H1 (cell line): ENCODE measurements around the gene OTOL1. TPM values are rescaled to one million over a fixed set of nuclear protein-coding genes. Genes with fewer than 3 reads are reported as not detected.

ENCODE experiments used
- CTCF ChIA-PET: fragments of 300-600 bp; sonication (Branson Sonifier 250); formaldehyde crosslinking; loops from one replicate; lab custom pipeline; 2021; ENCODE audit not compliant: partially characterized antibody; lab: Charles Lee
- POLR2A ChIA-PET: fragments of 300-600 bp; sonication (Branson Sonifier 250); formaldehyde crosslinking; loops from one replicate; lab custom pipeline; 2021; ENCODE audit warnings: inconsistent platforms; ENCODE audit not compliant: partially characterized antibody; lab: Charles Lee
- DNase-seq, 2 experiments: peaks; one replicate each; pipeline versions ENCODE4 v3.0.0 to v3.0.0-alpha.2; 2010 to 2022; ENCODE audit warnings: low spot score in 2 of 2, low read depth in 1 of 2, mixed read lengths in 1 of 2
- FAIRE-seq: peaks from 2 replicates; lab custom pipeline; 2011; peaks lifted over from hg19 to GRCh38; lab: Jason Lieb, UNC
- H2AFZ ChIP-seq: 2 replicates; pipeline ENCODE4 v1.8.1; 2012; ENCODE audit warnings: low read length, inconsistent platforms
- H2AK5ac ChIP-seq: 2 replicates; pipeline ENCODE4 v1.6.1; 2013; ENCODE audit warnings: low read depth, low read length
- H2BK120ac ChIP-seq: replicated peaks from 2 replicates; pipeline ENCODE3; 2013; ENCODE audit warnings: low read depth, low read length, inconsistent platforms
- H2BK12ac ChIP-seq: 2 replicates; pipeline ENCODE4 v1.6.1; 2013; ENCODE audit warnings: low read depth, low read length
- H2BK15ac ChIP-seq: 2 replicates; pipeline ENCODE4 v1.6.1; 2013; ENCODE audit warnings: low read length
- H2BK20ac ChIP-seq: 2 replicates; pipeline ENCODE4 v1.6.1; 2013; ENCODE audit warnings: low read length
- H2BK5ac ChIP-seq: 2 replicates; pipeline ENCODE4 v1.6.1; 2013; ENCODE audit warnings: low read depth, low read length
- H3K14ac ChIP-seq: 2 replicates; pipeline ENCODE4 v1.6.1; 2013; ENCODE audit warnings: inconsistent platforms; ENCODE audit not compliant: insufficient read length
- H3K18ac ChIP-seq: 2 replicates; pipeline ENCODE4 v1.6.1; 2013; ENCODE audit warnings: low read length; ENCODE audit errors: extremely low read depth
- H3K23ac ChIP-seq: 2 replicates; pipeline ENCODE4 v1.6.1; 2013; ENCODE audit warnings: inconsistent platforms; ENCODE audit not compliant: insufficient read length
- H3K23me2 ChIP-seq: 2 replicates; pipeline ENCODE4 v1.6.1; 2013; ENCODE audit warnings: low read depth, low read length
- H3K27ac ChIP-seq: 2 replicates; pipeline ENCODE4 v1.6.1; 2011; ENCODE audit warnings: low read depth, low read length, inconsistent platforms
- H3K27me3 ChIP-seq, 4 experiments: replicated peaks in 1 of 4; 1 replicate in 1 of 4; 2 replicates in 3 of 4; pipeline versions ENCODE4 v1.6.1 to v1.8.1; 2011 to 2013; ENCODE audit warnings: low read length in 3 of 4, mild to moderate bottlenecking in 3 of 4, inconsistent platforms in 2 of 4, mixed read lengths in 2 of 4, moderate library complexity in 1 of 4; ENCODE audit not compliant: control insufficient read depth in 3 of 4, insufficient read depth in 3 of 4; ENCODE audit errors: extremely low read depth in 1 of 4
- H3K36me3 ChIP-seq, 4 experiments: 2 replicates each; pipeline versions ENCODE4 v1.6.1 to v1.8.1; 2011 to 2013; ENCODE audit warnings: mild to moderate bottlenecking in 4 of 4, low read length in 3 of 4, moderate library complexity in 2 of 4, control low read depth in 1 of 4, inconsistent platforms in 1 of 4; ENCODE audit not compliant: insufficient read depth in 4 of 4, control insufficient read depth in 2 of 4
- H3K4ac ChIP-seq: replicated peaks from 2 replicates; pipeline ENCODE3; 2013; ENCODE audit warnings: low read length, low read depth, mixed read lengths, inconsistent platforms; ENCODE audit not compliant: insufficient read length
- H3K4me1 ChIP-seq, 4 experiments: replicated peaks in 1 of 4; 1 replicate in 1 of 4; 2 replicates in 3 of 4; pipeline versions ENCODE4 v1.6.1 to v1.8.1; 2011 to 2013; ENCODE audit warnings: low read length in 3 of 4, inconsistent platforms in 2 of 4, mixed read lengths in 1 of 4; ENCODE audit not compliant: insufficient read depth in 4 of 4, control insufficient read depth in 3 of 4
- H3K4me2 ChIP-seq, 2 experiments: 2 replicates each; pipeline versions ENCODE4 v1.6.1 to v1.8.1; 2011 to 2013; ENCODE audit warnings: low read depth in 2 of 2, low read length in 2 of 2, control low read depth in 1 of 2, inconsistent platforms in 1 of 2, mild to moderate bottlenecking in 1 of 2; ENCODE audit not compliant: insufficient read depth in 1 of 2
- H3K4me3 ChIP-seq, 4 experiments: fragments of 200-600, 300-600 bp in 1 of 4; sonication (generic), shearing (Covaris generic), sonication (Bioruptor Twin) in 1 of 4; 2 replicates each; pipeline versions ENCODE4 v1.5.1 to v1.8.1; 2011 to 2016; ENCODE audit warnings: low read length in 4 of 4, low read depth in 3 of 4, control low read depth in 2 of 4, inconsistent platforms in 2 of 4, mild to moderate bottlenecking in 2 of 4, mixed read lengths in 1 of 4, moderate library complexity in 1 of 4; ENCODE audit not compliant: insufficient read depth in 2 of 4; ENCODE audit errors: extremely low read depth in 1 of 4
- H3K56ac ChIP-seq: replicated peaks from 2 replicates; pipeline ENCODE3; 2013; ENCODE audit warnings: low read depth, mild to moderate bottlenecking, mixed read lengths, low read length, inconsistent platforms; ENCODE audit not compliant: insufficient read length
- H3K79me1 ChIP-seq: 2 replicates; pipeline ENCODE4 v1.6.1; 2013; ENCODE audit warnings: low read depth, low read length, control low read depth
- H3K79me2 ChIP-seq, 2 experiments: 2 replicates each; pipeline versions ENCODE4 v1.6.1 to v1.8.1; 2012 to 2013; ENCODE audit warnings: low read length in 2 of 2, mild to moderate bottlenecking in 2 of 2, inconsistent platforms in 1 of 2; ENCODE audit not compliant: insufficient read depth in 2 of 2, control insufficient read depth in 1 of 2
- H3K9ac ChIP-seq, 4 experiments: replicated peaks in 1 of 4; 1 replicate in 1 of 4; 2 replicates in 3 of 4; pipeline versions ENCODE4 v1.6.1 to v1.8.1; 2011 to 2013; ENCODE audit warnings: low read depth in 3 of 4, low read length in 3 of 4, control low read depth in 2 of 4, mild to moderate bottlenecking in 2 of 4, moderate library complexity in 2 of 4, inconsistent platforms in 1 of 4; ENCODE audit errors: extremely low read depth in 1 of 4
- H3K9me3 ChIP-seq, 2 experiments: 2 replicates each; pipeline versions ENCODE4 v1.6.1 to v1.8.1; 2012 to 2013; ENCODE audit warnings: mild to moderate bottlenecking in 2 of 2, moderate library complexity in 2 of 2, control low read depth in 1 of 2, inconsistent platforms in 1 of 2, low read depth in 1 of 2, low read length in 1 of 2, mixed read lengths in 1 of 2; ENCODE audit not compliant: insufficient read depth in 2 of 2
- H4K20me1 ChIP-seq, 2 experiments: replicated peaks in 1 of 2; 2 replicates each; pipeline versions ENCODE3 to v1.8.1; 2011 to 2013; ENCODE audit warnings: inconsistent platforms in 2 of 2, low read length in 2 of 2, mild to moderate bottlenecking in 1 of 2; ENCODE audit not compliant: insufficient read depth in 2 of 2, control insufficient read depth in 1 of 2
- H4K5ac ChIP-seq: 2 replicates; pipeline ENCODE4 v1.6.1; 2013; ENCODE audit warnings: low read length, low read depth, mixed read lengths, inconsistent platforms; ENCODE audit not compliant: insufficient read length
- H4K8ac ChIP-seq: 2 replicates; pipeline ENCODE4 v1.8.0; 2013; ENCODE audit warnings: mild to moderate bottlenecking, moderate library complexity, low read length, inconsistent platforms; ENCODE audit not compliant: insufficient read depth; ENCODE audit errors: extremely low read depth
- H4K91ac ChIP-seq: replicated peaks from 2 replicates; pipeline ENCODE3; 2013; ENCODE audit warnings: low read length, mixed read lengths, inconsistent platforms; ENCODE audit not compliant: insufficient read length
- BCL11A ChIP-seq, 2 experiments: IDR thresholded peaks; one replicate each; pipeline ENCODE4 v1.6.1; 2011; ENCODE audit warnings: low read depth in 2 of 2, low read length in 2 of 2, mild to moderate bottlenecking in 2 of 2
- BRCA1 ChIP-seq: IDR thresholded peaks from 2 replicates; pipeline ENCODE4 v1.6.1; 2012; ENCODE audit warnings: low read depth, low read length, improper control_type of control experiment
- FOSL1 ChIP-seq: IDR thresholded peaks from 2 replicates; pipeline ENCODE4 v1.6.1; 2011; ENCODE audit warnings: mild to moderate bottlenecking, low read depth, low read length, moderate library complexity; ENCODE audit not compliant: insufficient read depth
- HDAC6 ChIP-seq: IDR thresholded peaks from one replicate; pipeline ENCODE4 v1.7.1; 2012; ENCODE audit warnings: low read depth, mild to moderate bottlenecking, inconsistent platforms, low read length, moderate library complexity
- POLR2AphosphoS5 ChIP-seq: IDR thresholded peaks from 2 replicates; pipeline ENCODE4 v1.6.1; 2011; ENCODE audit warnings: low read depth, low read length
- RBBP5 ChIP-seq: IDR thresholded peaks from 2 replicates; pipeline ENCODE4 v1.7.1; 2012; ENCODE audit warnings: low read depth, mild to moderate bottlenecking, inconsistent platforms, low read length, moderate library complexity, borderline replicate concordance
- SP2 ChIP-seq: IDR thresholded peaks from 2 replicates; pipeline ENCODE4 v1.6.1; 2012; ENCODE audit warnings: mild to moderate bottlenecking, low read length, inconsistent platforms
- SP4 ChIP-seq: IDR thresholded peaks from 2 replicates; pipeline ENCODE4 v1.6.1; 2012; ENCODE audit warnings: low read length, inconsistent platforms
- TAF1 ChIP-seq: IDR thresholded peaks from 2 replicates; pipeline ENCODE4 v1.6.1; 2011; ENCODE audit warnings: mild to moderate bottlenecking, low read depth, low read length
- WGBS, 2 experiments: shearing (Covaris generic) in 1 of 2; methylation state at CpG; one replicate each; pipeline versions ENCODE4 v1.1.6 to v1.1.7; 2013 to 2015; ENCODE audit warnings: low lambda C conversion rate in 2 of 2, mixed read lengths in 2 of 2, inconsistent platforms in 1 of 2, low coverage in 1 of 2, missing lambda C conversion rate in 1 of 2; ENCODE audit not compliant: insufficient replicate concordance in 2 of 2, insufficient coverage in 1 of 2, insufficient read length in 1 of 2; ENCODE audit errors: extremely low coverage in 1 of 2, missing lambda C conversion rate in 1 of 2; 5-methylcytosine and 5-hydroxymethylcytosine counted together
- polyA plus RNA-seq, 7 experiments: library from polyadenylated mRNA; depleted of rRNA in 3 of 7; stranded (reverse) in 5 of 7; unstranded in 2 of 7; fragments of >200 nt in 5 of 7; fragments of 200-250 nt in 2 of 7; gene quantifications; 1 replicate in 5 of 7; 2 replicates in 1 of 7; 4 replicates in 1 of 7; pipeline versions ENCODE4 v1.2.1 to v1.2.3, GENCODE V29; 2011 to 2013; ENCODE audit warnings: missing spikeins in 2 of 7, mixed read lengths in 2 of 7
- total RNA-seq: library from RNA; stranded (reverse); fragmentation: NEBNext Ultra II Directional; extraction: Animal tissue kit (Norgen Biotek cat#: 25700); gene quantifications from 2 replicates; pipeline ENCODE4 v1.2.1, GENCODE V29; 2021
- TF ChIP-seq, protein P1 (sequence below): IDR thresholded peaks from 2 replicates; pipeline ENCODE4 v1.6.1; 2011; ENCODE audit warnings: low read depth, mild to moderate bottlenecking, low read length; ENCODE audit not compliant: insufficient read depth
- TF ChIP-seq, protein P2 (sequence below): IDR thresholded peaks from 2 replicates; pipeline ENCODE4 v1.6.1; 2012; ENCODE audit warnings: low read length, inconsistent platforms
- TF ChIP-seq, protein P3 (sequence below): IDR thresholded peaks from 2 replicates; pipeline ENCODE4 v1.6.1; 2012; ENCODE audit warnings: inconsistent platforms

Gene OTOL1
- total and polyA plus RNA-seq, 2 of the 8 experiments (the other 6 are each of a cell fraction or from before 2014, with no cell fraction given), result not detected

DNA sequence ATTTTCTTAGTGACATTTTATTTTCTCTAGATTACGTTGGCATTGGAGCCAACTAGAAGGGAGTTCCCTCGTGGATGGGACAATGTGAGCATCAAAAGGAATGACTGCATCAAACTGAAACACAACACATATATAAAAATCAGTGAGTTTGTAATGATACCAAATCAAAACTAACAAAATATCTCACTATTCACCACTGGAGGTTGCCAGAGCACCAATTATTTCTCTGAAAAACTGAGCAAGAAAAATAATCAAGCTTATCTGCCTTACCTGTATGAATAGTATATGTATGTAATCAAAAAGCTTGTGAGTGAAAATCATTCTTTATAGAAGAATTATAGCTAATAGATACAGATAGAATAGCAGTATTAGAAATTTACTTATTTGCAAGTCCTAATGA lies 46.8 kb upstream of the OTOL1 start:
- POLR2A ChIA-PET, result no interaction called here
- no peak overlapping the region for H3K56ac ChIP-seq
- CTCF ChIA-PET, result interaction anchor here (1.0 to 1.7 kb wide), 3 partner anchors 17 to 464 kb away, joined by 3 to 4 read pairs (median 3); no protein-coding TSS in a partner anchor
- no peak overlapping the region for H3K4me3 ChIP-seq
- no peak overlapping the region for H2BK120ac ChIP-seq
- no peaks in the 10 kb centered on the region for H3K27me3 ChIP-seq
- H3K18ac ChIP-seq, result no peak overlapping the region
- H4K5ac ChIP-seq, result no peak overlapping the region
- no peak overlapping the region for H4K8ac ChIP-seq
- H2BK5ac ChIP-seq, result no peak overlapping the region
- no peaks in the 10 kb centered on the region for H3K79me1 ChIP-seq
- no peak for DNase-seq
- no peak overlapping the region for H3K23ac ChIP-seq
- H2AK5ac ChIP-seq, result no peak overlapping the region
- no peaks in the 10 kb centered on the region for H3K79me2 ChIP-seq
- H2AFZ ChIP-seq, result no peak overlapping the region
- H3K23me2 ChIP-seq, result peaks cover 2% of the 10 kb centered on the region; the same call in 1 of the 2 replicates
- no peak for FAIRE-seq
- no peak overlapping the region for H3K4ac ChIP-seq
- H3K14ac ChIP-seq, result no peak overlapping the region
- no peaks in the 10 kb centered on the region for H3K9me3 ChIP-seq
- H3K9ac ChIP-seq, result no peak overlapping the region
- H4K91ac ChIP-seq, result no peak overlapping the region
- H3K36me3 ChIP-seq, result no peaks in the 10 kb centered on the region
- no peak overlapping the region for H3K27ac ChIP-seq
- 94% methylated on average over 2 of the region's 2 CpGs; no CpG with 5 or more reads in 1 of the 2 experiments for whole genome bisulfite sequencing, 2 experiments
- no peak overlapping the region for H3K4me2 ChIP-seq
- H4K20me1 ChIP-seq, result no peaks in the 10 kb centered on the region
- H2BK20ac ChIP-seq, result no peak overlapping the region
- H2BK15ac ChIP-seq, result no peak overlapping the region
- H2BK12ac ChIP-seq, result no peak overlapping the region
- no peaks in the 10 kb centered on the region for H3K4me1 ChIP-seq
- TF ChIP-seq SP2 (no peak), BRCA1 (no peak), HDAC6 (no peak), BCL11A (IDR thresholded peaks at IDR 0.05; ENCODE audit: low read depth in 2 of 2, low read length in 2 of 2) (no peak), RBBP5 (no peak), TAF1 (no peak), POLR2AphosphoS5 (no peak), FOSL1 (no peak), SP4 (no peak)
- TF ChIP-seq, protein P1, sequence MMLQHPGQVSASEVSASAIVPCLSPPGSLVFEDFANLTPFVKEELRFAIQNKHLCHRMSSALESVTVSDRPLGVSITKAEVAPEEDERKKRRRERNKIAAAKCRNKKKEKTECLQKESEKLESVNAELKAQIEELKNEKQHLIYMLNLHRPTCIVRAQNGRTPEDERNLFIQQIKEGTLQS, result no peak
- TF ChIP-seq, protein P2, sequence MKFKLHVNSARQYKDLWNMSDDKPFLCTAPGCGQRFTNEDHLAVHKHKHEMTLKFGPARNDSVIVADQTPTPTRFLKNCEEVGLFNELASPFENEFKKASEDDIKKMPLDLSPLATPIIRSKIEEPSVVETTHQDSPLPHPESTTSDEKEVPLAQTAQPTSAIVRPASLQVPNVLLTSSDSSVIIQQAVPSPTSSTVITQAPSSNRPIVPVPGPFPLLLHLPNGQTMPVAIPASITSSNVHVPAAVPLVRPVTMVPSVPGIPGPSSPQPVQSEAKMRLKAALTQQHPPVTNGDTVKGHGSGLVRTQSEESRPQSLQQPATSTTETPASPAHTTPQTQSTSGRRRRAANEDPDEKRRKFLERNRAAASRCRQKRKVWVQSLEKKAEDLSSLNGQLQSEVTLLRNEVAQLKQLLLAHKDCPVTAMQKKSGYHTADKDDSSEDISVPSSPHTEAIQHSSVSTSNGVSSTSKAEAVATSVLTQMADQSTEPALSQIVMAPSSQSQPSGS, result no peak
- TF ChIP-seq, protein P3, sequence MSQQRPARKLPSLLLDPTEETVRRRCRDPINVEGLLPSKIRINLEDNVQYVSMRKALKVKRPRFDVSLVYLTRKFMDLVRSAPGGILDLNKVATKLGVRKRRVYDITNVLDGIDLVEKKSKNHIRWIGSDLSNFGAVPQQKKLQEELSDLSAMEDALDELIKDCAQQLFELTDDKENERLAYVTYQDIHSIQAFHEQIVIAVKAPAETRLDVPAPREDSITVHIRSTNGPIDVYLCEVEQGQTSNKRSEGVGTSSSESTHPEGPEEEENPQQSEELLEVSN, result no peak
